HepG2 (cell line): Measurements from ENCODE around the gene ANAPC2. TPM values are rescaled to one million over a fixed set of nuclear protein-coding genes. Genes with fewer than 3 reads are reported as not detected.

ENCODE experiments used
- ARNT ChIP-seq: fragments of 450-650 bp; IDR thresholded peaks from 2 replicates; pipeline ENCODE4 v1.6.1; 2017
- CENPT ChIP-seq: sonication (generic); formaldehyde crosslinking; IDR thresholded peaks from 2 replicates; pipeline ENCODE4 v1.8.0; 2022; ENCODE audit warnings: low read depth, mild to moderate bottlenecking, moderate library complexity, missing genetic modification reagents
- CREB1 ChIP-seq, 2 experiments: fragments of 450-650 bp in 1 of 2; IDR thresholded peaks; 2 replicates each; pipeline ENCODE4 v1.6.1; 2016 to 2017; ENCODE audit warnings: control low read depth in 1 of 2, mild to moderate bottlenecking in 1 of 2, missing compliant biosample characterization in 1 of 2, missing genetic modification characterization in 1 of 2
- DRAP1 ChIP-seq: IDR thresholded peaks from 2 replicates; pipeline ENCODE4 v1.6.1; 2016; ENCODE audit warnings: missing genetic modification reagents, missing compliant biosample characterization
- E2F1 ChIP-seq: sonication (generic); formaldehyde crosslinking; IDR thresholded peaks from 2 replicates; pipeline ENCODE4 v1.5.0; 2020; ENCODE audit warnings: missing genetic modification reagents
- IRF2 ChIP-seq: IDR thresholded peaks from 2 replicates; pipeline ENCODE4 v1.6.1; 2018; ENCODE audit warnings: missing genetic modification reagents, missing compliant biosample characterization
- KIAA2018 ChIP-seq: sonication (generic); formaldehyde crosslinking; IDR thresholded peaks from 2 replicates; pipeline ENCODE4 v1.5.0; 2020; ENCODE audit warnings: mild to moderate bottlenecking, missing genetic modification reagents, borderline replicate concordance
- SMARCC2 ChIP-seq: fragments of 450-650 bp; IDR thresholded peaks from 2 replicates; pipeline ENCODE4 v1.6.1; 2017; ENCODE audit warnings: antibody characterized with exemption, mild to moderate bottlenecking
- SNAPC5 ChIP-seq: sonication (generic); formaldehyde crosslinking; IDR thresholded peaks from 2 replicates; pipeline ENCODE4 v1.8.1; 2023; ENCODE audit warnings: mild to moderate bottlenecking, missing genetic modification reagents, borderline replicate concordance
- STAG1 ChIP-seq: sonication (generic); formaldehyde crosslinking; IDR thresholded peaks from 2 replicates; pipeline ENCODE4 v1.4.0; 2020; ENCODE audit warnings: missing genetic modification reagents
- TCF7L2 ChIP-seq: IDR thresholded peaks from 2 replicates; pipeline ENCODE4 v1.6.1; 2011; ENCODE audit warnings: mild to moderate bottlenecking, low read depth, low read length, moderate library complexity
- ZNF225 ChIP-seq: sonication (generic); formaldehyde crosslinking; IDR thresholded peaks from 2 replicates; pipeline ENCODE4 v1.4.0; 2020; ENCODE audit warnings: mild to moderate bottlenecking, missing genetic modification reagents
- ZNF281 ChIP-seq: sonication (generic); formaldehyde crosslinking; IDR thresholded peaks from 2 replicates; pipeline ENCODE4 v1.4.0; 2020; ENCODE audit warnings: missing genetic modification reagents, borderline replicate concordance
- ZNF441 ChIP-seq: sonication (generic); formaldehyde crosslinking; IDR thresholded peaks from 2 replicates; pipeline ENCODE4 v1.7.0; 2021; ENCODE audit warnings: missing genetic modification reagents, borderline replicate concordance
- ZNF652 ChIP-seq: IDR thresholded peaks from 2 replicates; pipeline ENCODE4 v1.6.1; 2016; ENCODE audit warnings: low read depth, borderline replicate concordance
- polyA plus RNA-seq, 8 experiments: library from polyadenylated mRNA; depleted of rRNA in 3 of 8; stranded (reverse) in 7 of 8; unstranded in 1 of 8; fragments of >200 nt; fragmentation: Illumina TruSeq in 4 of 8; extraction: Trizol in 4 of 8; gene quantifications; 2 replicates each; pipeline versions ENCODE4 v1.2.1 to v1.2.3, GENCODE V29; 2011 to 2016; ENCODE audit warnings: low read depth in 4 of 8, missing spikeins in 1 of 8, mixed read lengths in 1 of 8; ENCODE audit not compliant: insufficient read depth in 1 of 8
- total RNA-seq, 5 experiments: library from RNA; depleted of rRNA; stranded (reverse); fragments of >200 nt; fragmentation: Illumina TruSeq; extraction: Trizol; gene quantifications; 2 replicates each; pipeline ENCODE4 v1.2.3, GENCODE V29; 2016; ENCODE audit warnings: low read depth in 1 of 5

ANAPC2 gene
- total and polyA plus RNA-seq, 2 of the 13 experiments (the other 11 are each of a cell fraction or from before 2014, with no cell fraction given) = 12.3 to 15.4 TPM

- TF ChIP-seq CREB1 (IDR thresholded peaks at IDR 0.05) (peak; percentile 56; the same call in 1 of the 2 replicates), CREB1 (CRISPR knock-in tag; IDR thresholded peaks at IDR 0.05) (peak; percentile 75), E2F1 (CRISPR knock-in tag) (no peak), SNAPC5 (CRISPR knock-in tag) (no peak), CENPT (CRISPR knock-in tag) (peak; percentile 48; the same call in 1 of the 2 replicates), KIAA2018 (CRISPR knock-in tag) (no peak), ZNF281 (peak; percentile 64), ZNF225 (CRISPR knock-in tag) (peak; percentile 75; the same call in 1 of the 2 replicates), SMARCC2 (no peak), ARNT (no peak), DRAP1 (peak; percentile 87), TCF7L2 (no peak), ZNF652 (no peak), IRF2 (CRISPR knock-in tag) (peak; percentile 93), STAG1 (CRISPR knock-in tag) (0 out of 2 replicates have a peak, but pooled peaks have one; percentile 10), ZNF441 (CRISPR knock-in tag) (peak; percentile 76; the same call in 1 of the 2 replicates)
Observed at GRCh38 chr9:137200311-137201204, 12.2 kb upstream of the ANAPC2 start, which contains the start of gene TPRN (continued).
